Measurements from ENCODE around the gene KCNG3.
"Not testable (repeated sequence)": the region's sequence is repeated elsewhere in the genome, so short reads cannot be mapped to it uniquely, and the experiment has no call there.

The KCNG3 gene

GRCh38 chr2:42401773-42402172 lies 92.0 kb downstream of the KCNG3 start:
- H3K36me3 ChIP-seq (ENCODE audit: control insufficient read depth in 1 of 2, insufficient read depth in 2 of 2, low read depth in 1 of 2, low read length in 2 of 2): no peaks in the 10 kb centered on the region
- H3K14ac ChIP-seq (ENCODE audit: low read length in 2 of 2): no peak overlapping the region
- H2BK12ac ChIP-seq (ENCODE audit: low read length in 2 of 2): no peak overlapping the region
- no peak overlapping the region for H3K9ac ChIP-seq (ENCODE audit: low read length)
- H3K27ac ChIP-seq (ENCODE audit: low read length, poor library complexity, severe bottlenecking): no peak overlapping the region
- no peak overlapping the region for H3K4me3 ChIP-seq (ENCODE audit: insufficient read depth in 1 of 2, low read depth in 1 of 2, low read length in 2 of 2)
- no peak overlapping the region for H2BK120ac ChIP-seq (ENCODE audit: low read depth, low read length)
- 89% methylated on average over 4 of the region's 6 CpGs for WGBS
- no peaks in the 10 kb centered on the region for H3K9me3 ChIP-seq (ENCODE audit: control insufficient read depth, low read length)
- H3K4ac ChIP-seq (ENCODE audit: low read depth in 1 of 2, low read length in 2 of 2): no peak overlapping the region
- H3K79me1 ChIP-seq (replicated peaks; ENCODE audit: low read length, poor library complexity, severe bottlenecking): no peaks in the 10 kb centered on the region
- no peak overlapping the region for H4K8ac ChIP-seq (ENCODE audit: low read length)
- no peak overlapping the region for H3K4me2 ChIP-seq (ENCODE audit: low read length, poor library complexity, severe bottlenecking)
- no peak overlapping the region for H2BK5ac ChIP-seq (ENCODE audit: low read depth, low read length, poor library complexity, severe bottlenecking)
- H3K27me3 ChIP-seq (ENCODE audit: control insufficient read depth in 1 of 2, insufficient read depth in 1 of 2, low read length in 2 of 2): peaks cover 7 to 16% of the 10 kb centered on the region in 2 experiments
- no peak overlapping the region for H2AK5ac ChIP-seq (ENCODE audit: low read length, severe bottlenecking)
- no peak overlapping the region for H3K23ac ChIP-seq (ENCODE audit: low read length in 2 of 2)
- no peaks in the 10 kb centered on the region for H3K4me1 ChIP-seq (ENCODE audit: control insufficient read depth, insufficient read depth, low read depth, low read length)
- no peak for DNase-seq
- H3K18ac ChIP-seq (ENCODE audit: low read depth in 1 of 2, low read length in 2 of 2): no peak overlapping the region
- H4K91ac ChIP-seq (ENCODE audit: low read length): no peak overlapping the region
- H2BK15ac ChIP-seq (ENCODE audit: low read depth, poor library complexity, severe bottlenecking): no peak overlapping the region
- H2AFZ ChIP-seq (ENCODE audit: low read depth, low read length): no peak overlapping the region

DNA sequence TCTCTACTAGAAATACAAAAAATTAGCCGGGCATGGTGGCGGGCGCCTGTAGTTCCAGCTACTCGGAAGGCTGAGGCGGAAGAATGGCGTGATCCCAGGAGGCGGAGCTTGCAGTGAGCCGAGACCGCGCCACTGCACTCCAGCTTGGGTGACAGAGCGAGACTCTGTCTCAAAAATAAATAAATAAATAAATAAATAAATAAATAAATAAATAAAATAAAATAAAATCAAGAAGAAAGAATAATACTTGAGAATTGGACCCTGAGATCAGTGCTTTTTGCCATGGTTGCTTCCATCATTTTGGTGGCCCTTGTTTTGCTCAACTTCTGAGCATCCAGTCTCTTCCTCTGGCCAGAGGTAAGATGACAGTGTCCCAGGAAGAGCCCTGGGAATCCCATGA lies 95.7 kb downstream of the KCNG3 start:
- not testable (repeated sequence) for H2BK120ac ChIP-seq (ENCODE audit: low read depth, low read length); H3K4me2 ChIP-seq (ENCODE audit: low read length, poor library complexity, severe bottlenecking); H3K4me3 ChIP-seq (ENCODE audit: insufficient read depth in 1 of 2, low read depth in 1 of 2, low read length in 2 of 2); H3K36me3 ChIP-seq (ENCODE audit: control insufficient read depth in 1 of 2, insufficient read depth in 2 of 2, low read depth in 1 of 2, low read length in 2 of 2); H2AFZ ChIP-seq (ENCODE audit: low read depth, low read length); H2BK12ac ChIP-seq (ENCODE audit: low read length in 2 of 2); H4K91ac ChIP-seq (ENCODE audit: low read length); H3K4ac ChIP-seq (ENCODE audit: low read depth in 1 of 2, low read length in 2 of 2); H3K4me1 ChIP-seq (ENCODE audit: control insufficient read depth, insufficient read depth, low read depth, low read length); DNase-seq; H2AK5ac ChIP-seq (ENCODE audit: low read length, severe bottlenecking); H3K18ac ChIP-seq (ENCODE audit: low read depth in 1 of 2, low read length in 2 of 2); H2BK15ac ChIP-seq (ENCODE audit: low read depth, poor library complexity, severe bottlenecking); H3K23ac ChIP-seq (ENCODE audit: low read length in 2 of 2); H3K79me1 ChIP-seq (replicated peaks; ENCODE audit: low read length, poor library complexity, severe bottlenecking); H3K27ac ChIP-seq (ENCODE audit: low read length, poor library complexity, severe bottlenecking); H2BK5ac ChIP-seq (ENCODE audit: low read depth, low read length, poor library complexity, severe bottlenecking); H3K9ac ChIP-seq (ENCODE audit: low read length); H4K8ac ChIP-seq (ENCODE audit: low read length); H3K14ac ChIP-seq (ENCODE audit: low read length in 2 of 2); H3K9me3 ChIP-seq (ENCODE audit: control insufficient read depth, low read length)
- WGBS: 100% methylated on average over 5 of the region's 11 CpGs
- H3K27me3 ChIP-seq (ENCODE audit: control insufficient read depth in 1 of 2, insufficient read depth in 1 of 2, low read length in 2 of 2): peaks cover 14 to 22% of the 10 kb centered on the region in 2 experiments

GRCh38 chr2:42393320-42393719 lies 100.5 kb downstream of the KCNG3 start:
- not testable (repeated sequence) for H4K8ac ChIP-seq (ENCODE audit: low read length); H2BK15ac ChIP-seq (ENCODE audit: low read depth, poor library complexity, severe bottlenecking); H3K9ac ChIP-seq (ENCODE audit: low read length); H2AK5ac ChIP-seq (ENCODE audit: low read length, severe bottlenecking); H3K14ac ChIP-seq (ENCODE audit: low read length in 2 of 2); H3K79me1 ChIP-seq (replicated peaks; ENCODE audit: low read length, poor library complexity, severe bottlenecking); H2BK120ac ChIP-seq (ENCODE audit: low read depth, low read length); H3K23ac ChIP-seq (ENCODE audit: low read length in 2 of 2); H3K4me2 ChIP-seq (ENCODE audit: low read length, poor library complexity, severe bottlenecking); H3K9me3 ChIP-seq (ENCODE audit: control insufficient read depth, low read length); H3K4ac ChIP-seq (ENCODE audit: low read depth in 1 of 2, low read length in 2 of 2); H3K4me3 ChIP-seq (ENCODE audit: insufficient read depth in 1 of 2, low read depth in 1 of 2, low read length in 2 of 2); H3K18ac ChIP-seq (ENCODE audit: low read depth in 1 of 2, low read length in 2 of 2); H2AFZ ChIP-seq (ENCODE audit: low read depth, low read length); H3K27ac ChIP-seq (ENCODE audit: low read length, poor library complexity, severe bottlenecking); H2BK5ac ChIP-seq (ENCODE audit: low read depth, low read length, poor library complexity, severe bottlenecking); H2BK12ac ChIP-seq (ENCODE audit: low read length in 2 of 2); DNase-seq; H3K4me1 ChIP-seq (ENCODE audit: control insufficient read depth, insufficient read depth, low read depth, low read length); H3K36me3 ChIP-seq (ENCODE audit: control insufficient read depth in 1 of 2, insufficient read depth in 2 of 2, low read depth in 1 of 2, low read length in 2 of 2); H4K91ac ChIP-seq (ENCODE audit: low read length)
- peaks cover 13 to 18% of the 10 kb centered on the region in 2 experiments for H3K27me3 ChIP-seq (ENCODE audit: control insufficient read depth in 1 of 2, insufficient read depth in 1 of 2, low read length in 2 of 2)
- WGBS: 94% methylated on average over 3 of the region's 3 CpGs

DNA sequence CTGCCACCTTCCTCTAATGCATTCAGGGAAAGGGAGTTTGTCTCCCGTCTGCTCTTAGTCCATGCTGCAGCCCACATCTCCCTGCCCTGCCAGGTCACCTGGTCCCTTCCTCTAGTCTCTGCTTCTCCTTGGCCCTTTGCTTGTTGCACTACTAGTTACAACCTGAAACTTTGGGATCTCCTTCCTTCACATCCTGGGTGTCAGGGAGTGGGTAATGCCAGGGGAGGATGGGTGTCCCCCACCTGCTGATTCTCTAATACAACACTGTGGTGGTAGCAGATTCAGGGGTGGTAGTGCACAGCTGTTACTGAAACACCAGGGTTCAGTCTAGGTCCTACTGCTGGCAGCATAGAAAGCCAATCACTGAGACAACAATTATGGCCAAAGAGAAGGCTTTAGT lies 101.6 kb downstream of the KCNG3 start:
- Histone ChIP-seq H3K4ac (ENCODE audit: low read depth in 1 of 2, low read length in 2 of 2) (no peak overlapping the region), H3K9me3 (ENCODE audit: control insufficient read depth, low read length) (no peaks in the 10 kb centered on the region), H3K4me1 (ENCODE audit: control insufficient read depth, insufficient read depth, low read depth, low read length) (no peaks in the 10 kb centered on the region), H2BK12ac (ENCODE audit: low read length in 2 of 2) (no peak overlapping the region), H2BK5ac (ENCODE audit: low read depth, low read length, poor library complexity, severe bottlenecking) (no peak overlapping the region), H3K18ac (ENCODE audit: low read depth in 1 of 2, low read length in 2 of 2) (no peak overlapping the region), H4K8ac (ENCODE audit: low read length) (no peak overlapping the region), H3K79me1 (replicated peaks; ENCODE audit: low read length, poor library complexity, severe bottlenecking) (no peaks in the 10 kb centered on the region), H3K27me3 (ENCODE audit: control insufficient read depth in 1 of 2, insufficient read depth in 1 of 2, low read length in 2 of 2) (peaks cover 13 to 22% of the 10 kb centered on the region in 2 experiments), H3K14ac (ENCODE audit: low read length in 2 of 2) (peak overlapping the region in 1 of 2 experiments; percentile 63), H2AK5ac (ENCODE audit: low read length, severe bottlenecking) (no peak overlapping the region), H2BK15ac (ENCODE audit: low read depth, poor library complexity, severe bottlenecking) (no peak overlapping the region), H4K91ac (ENCODE audit: low read length) (no peak overlapping the region), H2BK120ac (ENCODE audit: low read depth, low read length) (no peak overlapping the region), H3K9ac (ENCODE audit: low read length) (no peak overlapping the region), H3K36me3 (ENCODE audit: control insufficient read depth in 1 of 2, insufficient read depth in 2 of 2, low read depth in 1 of 2, low read length in 2 of 2) (no peaks in the 10 kb centered on the region), H2AFZ (ENCODE audit: low read depth, low read length) (no peak overlapping the region), H3K27ac (ENCODE audit: low read length, poor library complexity, severe bottlenecking) (no peak overlapping the region), H3K23ac (ENCODE audit: low read length in 2 of 2) (no peak overlapping the region), H3K4me3 (ENCODE audit: insufficient read depth in 1 of 2, low read depth in 1 of 2, low read length in 2 of 2) (no peak overlapping the region), H3K4me2 (ENCODE audit: low read length, poor library complexity, severe bottlenecking) (no peak overlapping the region)
- whole genome bisulfite sequencing: 94% methylated on average over 1 of the region's 1 CpG
- DNase-seq: no peak
